ENCODE results near the gene NR2F2.

The NR2F2 gene

DNA sequence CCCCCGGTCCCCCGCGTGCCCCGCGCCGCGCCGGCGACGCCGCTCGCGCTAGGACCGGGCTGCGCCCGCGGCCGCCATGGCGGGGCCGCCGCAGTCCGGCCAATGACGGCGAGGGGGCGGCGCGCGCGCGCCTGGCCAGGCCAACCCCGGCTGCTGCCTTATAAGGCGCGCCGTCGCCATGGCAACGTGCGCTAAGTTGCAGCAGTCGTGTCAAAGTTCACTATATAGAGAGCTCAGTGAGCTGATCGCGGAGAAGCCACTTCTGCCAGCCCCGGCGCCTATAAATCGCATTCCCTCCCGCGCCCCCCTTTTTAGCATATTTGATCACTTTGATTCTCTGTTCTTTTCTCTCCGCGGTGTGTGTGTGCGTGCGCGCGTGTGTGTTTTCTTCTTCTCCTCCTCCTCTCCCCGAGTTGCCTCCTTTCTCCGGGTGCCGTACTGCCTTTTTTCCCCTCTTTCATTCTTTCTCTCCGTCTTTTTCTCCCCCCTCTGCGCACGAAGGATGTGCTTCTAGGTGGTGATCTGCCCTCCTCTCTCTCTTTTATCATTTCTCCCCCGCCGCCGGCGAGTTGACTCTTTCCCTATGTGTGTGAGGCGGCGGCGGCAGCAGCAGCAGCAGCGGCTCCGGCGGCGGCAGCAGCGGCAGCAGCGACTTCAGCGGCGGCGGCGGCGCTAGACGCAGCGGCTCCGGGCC, at the start of gene NR2F2:
NR2F2 (plus strand) TSS at position 251 of the 694 bp plus-strand sequence. CDS start 1,406 bp downstream, outside the sequence.
- in situ Hi-C loops (cut with MboI; ENCODE audit: low sequenced_read_pairs): loop anchor here (25.0 kb wide), 4 partner anchors 557 to 1068 kb away; no protein-coding TSS in a partner anchor

DNA sequence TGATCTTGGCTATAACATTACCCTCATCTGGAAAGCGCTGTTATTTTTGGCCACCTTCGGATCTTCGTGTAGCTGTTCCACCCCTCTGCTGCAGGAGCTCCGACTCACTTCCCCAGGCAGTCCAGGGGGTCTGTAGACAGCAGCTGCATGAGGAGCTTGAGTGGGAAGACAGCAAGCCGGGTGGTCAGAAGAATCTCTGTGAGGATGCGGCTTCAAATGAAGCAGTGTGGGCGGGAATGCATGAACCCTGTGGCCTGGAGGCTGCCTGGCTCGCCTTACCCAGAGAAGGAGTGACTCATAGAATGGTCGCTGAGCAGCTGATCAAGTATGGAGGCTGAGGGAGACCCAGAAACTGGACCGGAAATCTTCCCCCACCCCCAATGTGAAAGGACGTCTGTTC, 45.2 kb upstream of the NR2F2 start:
- in situ Hi-C loops (cut with MboI; ENCODE audit: low sequenced_read_pairs): no loop called here

DNA sequence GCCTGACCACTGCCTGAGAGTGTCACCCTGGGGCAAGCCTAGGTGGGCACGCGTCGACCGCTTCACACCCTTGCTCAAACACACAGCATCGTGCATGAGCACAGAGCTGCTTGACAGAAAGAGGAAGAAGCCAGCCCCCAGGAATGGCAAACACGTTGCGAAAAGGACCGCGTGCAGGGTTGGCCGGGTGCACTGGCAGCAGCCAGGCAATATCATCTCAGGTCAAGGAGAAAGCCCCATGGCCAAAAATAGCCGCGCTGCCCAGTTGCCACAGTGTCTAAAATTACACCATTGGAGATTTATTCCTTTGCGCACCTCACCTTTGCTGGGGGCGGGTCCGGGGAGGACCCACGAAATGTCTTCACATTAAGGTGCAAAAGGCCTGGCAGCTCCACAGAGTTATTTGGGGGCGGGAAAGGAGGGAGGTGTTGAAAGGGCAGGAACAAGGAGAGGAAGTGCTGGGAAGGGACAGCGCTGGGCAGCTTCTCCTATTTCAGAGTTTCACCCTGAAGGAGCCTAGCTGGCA, 44.7 kb upstream of the NR2F2 start:
- in situ Hi-C loops (cut with MboI; ENCODE audit: low sequenced_read_pairs): no loop called here

DNA sequence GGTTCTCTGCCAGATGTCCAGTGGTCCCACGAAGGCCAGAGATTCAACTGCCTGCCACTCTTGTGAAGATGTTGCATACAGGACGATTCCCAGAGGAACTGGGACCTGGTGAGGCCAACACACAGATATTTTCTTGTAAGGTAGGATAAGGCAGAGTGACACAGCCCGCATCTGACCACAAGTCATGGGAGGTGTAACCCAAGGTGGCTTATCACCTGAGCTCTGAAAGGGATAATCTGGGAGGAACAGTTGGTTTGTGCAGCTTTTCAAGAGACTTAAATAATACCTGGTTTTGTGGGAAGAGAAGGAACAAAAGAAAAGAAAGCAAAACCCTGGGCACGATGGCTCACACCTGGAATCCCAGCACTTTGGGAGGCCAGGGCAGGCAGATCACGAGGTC, 39.8 kb upstream of the NR2F2 start:
- in situ Hi-C loops (cut with MboI; ENCODE audit: low sequenced_read_pairs): no loop called here

DNA sequence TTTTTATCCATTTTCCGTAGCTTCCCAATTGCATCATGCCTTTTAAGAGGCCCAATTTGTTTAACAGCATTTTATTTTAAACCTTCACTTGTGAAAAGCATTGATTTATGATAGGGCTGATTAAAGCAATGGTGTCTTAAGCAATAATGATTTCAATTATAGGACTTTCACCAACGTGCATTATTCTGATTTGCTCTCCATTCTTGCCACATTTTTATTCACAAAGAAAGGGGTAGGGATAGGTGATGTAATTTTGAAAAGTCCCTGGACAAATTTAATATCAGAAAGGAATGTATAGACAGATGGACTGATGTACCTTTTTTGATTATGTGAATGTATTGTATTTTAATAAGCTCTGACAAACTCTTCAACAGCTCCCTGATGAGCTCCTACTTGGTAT, 37.9 kb upstream of the NR2F2 start:
- in situ Hi-C loops (cut with MboI; ENCODE audit: low sequenced_read_pairs): no loop called here

DNA sequence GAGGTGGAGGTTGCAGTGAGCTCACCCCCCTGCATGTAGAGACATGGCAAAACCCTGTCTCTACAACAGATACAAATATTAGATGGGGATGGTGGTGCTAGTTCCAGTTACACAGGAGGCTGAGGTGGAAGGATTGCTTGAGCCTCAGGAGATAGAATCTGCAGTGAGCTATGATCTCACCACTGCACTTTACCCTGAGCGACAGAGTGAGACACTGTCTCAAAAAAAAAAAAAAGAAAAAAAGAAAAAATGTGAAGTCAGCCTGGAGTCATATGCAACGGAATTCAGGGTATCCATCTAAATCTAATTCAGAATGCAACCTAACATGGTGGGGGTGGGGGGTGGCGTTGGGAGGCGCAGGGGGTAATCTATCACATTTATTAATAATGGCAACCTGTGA, 37.1 kb upstream of the NR2F2 start:
- in situ Hi-C loops (cut with MboI; ENCODE audit: low sequenced_read_pairs): no loop called here

DNA sequence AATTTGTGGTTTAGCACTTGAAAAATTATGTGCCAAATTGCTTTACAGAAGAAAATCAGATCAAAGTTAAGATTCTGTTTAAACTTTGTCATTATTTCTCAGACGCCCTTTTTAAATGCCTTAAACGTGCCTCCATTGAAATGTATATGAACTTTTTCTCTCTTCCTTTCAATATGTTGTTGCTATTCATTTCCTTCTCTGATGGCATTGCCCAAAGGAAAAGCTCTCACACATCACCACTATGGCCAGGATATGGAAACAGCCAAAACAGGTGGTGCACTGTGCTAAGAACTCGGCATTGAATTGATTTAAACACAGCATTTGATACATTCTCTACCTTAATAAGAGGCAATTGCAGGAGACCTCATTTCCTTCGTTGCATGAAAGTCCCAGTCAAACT, 35.7 kb upstream of the NR2F2 start:
- in situ Hi-C loops (cut with MboI; ENCODE audit: low sequenced_read_pairs): no loop called here

DNA sequence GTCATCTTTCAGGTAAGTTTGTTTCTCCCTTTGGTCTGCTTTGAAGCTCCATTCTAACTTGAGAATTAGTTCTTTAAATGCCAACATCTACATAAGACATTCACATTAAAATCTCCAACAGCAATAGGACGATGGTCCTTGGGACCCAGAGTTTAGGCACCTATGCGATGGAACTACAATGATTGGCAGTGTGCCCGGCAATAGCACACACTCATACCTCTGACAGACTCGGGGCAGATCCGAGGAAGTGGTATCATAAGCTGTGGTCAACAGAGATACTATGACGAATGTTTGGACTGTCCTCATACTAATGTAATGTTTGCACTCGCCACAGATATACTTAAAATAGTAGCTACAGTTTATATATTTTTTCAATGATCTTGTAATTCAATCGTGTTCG, 34.2 kb upstream of the NR2F2 start:
- in situ Hi-C loops (cut with MboI; ENCODE audit: low sequenced_read_pairs): no loop called here

DNA sequence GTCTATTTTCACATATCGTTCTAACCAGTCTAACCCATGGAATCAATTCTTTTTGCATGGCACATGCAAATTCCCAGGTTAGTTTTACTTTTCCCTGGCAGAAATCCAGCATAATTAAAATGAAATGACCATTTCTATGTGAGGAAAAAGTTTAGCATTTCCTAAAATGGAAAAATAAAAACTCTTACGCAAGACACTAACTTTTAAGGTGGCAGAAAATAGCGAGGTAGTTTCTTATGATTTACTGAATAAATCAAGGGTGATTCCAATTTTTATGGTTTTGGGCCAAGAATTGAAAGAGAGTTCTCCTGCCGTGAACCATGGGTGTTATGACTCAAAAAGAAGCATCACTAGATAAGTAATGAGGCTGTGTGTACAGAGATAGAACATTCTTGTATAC, 32.7 kb upstream of the NR2F2 start:
- in situ Hi-C loops (cut with MboI; ENCODE audit: low sequenced_read_pairs): no loop called here

DNA sequence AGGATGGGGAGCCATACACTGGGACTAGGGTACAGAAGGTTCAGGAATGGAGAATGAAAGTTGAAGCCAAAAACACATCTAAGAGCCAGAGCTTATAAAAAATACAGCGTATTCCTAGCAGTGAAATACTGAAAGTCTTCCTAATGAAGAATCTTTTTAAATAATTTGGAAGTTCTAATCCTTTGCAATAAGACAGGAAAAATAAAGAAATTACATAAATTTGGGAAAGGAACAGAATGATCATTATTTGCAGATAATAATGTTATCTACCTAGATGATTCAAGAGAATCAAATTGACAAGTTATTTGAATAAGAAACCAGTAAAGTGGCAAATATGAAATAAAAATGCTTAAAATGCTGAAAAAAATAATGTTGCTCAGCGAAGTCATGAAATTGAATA, 32.3 kb upstream of the NR2F2 start:
- in situ Hi-C loops (cut with MboI; ENCODE audit: low sequenced_read_pairs): no loop called here

DNA sequence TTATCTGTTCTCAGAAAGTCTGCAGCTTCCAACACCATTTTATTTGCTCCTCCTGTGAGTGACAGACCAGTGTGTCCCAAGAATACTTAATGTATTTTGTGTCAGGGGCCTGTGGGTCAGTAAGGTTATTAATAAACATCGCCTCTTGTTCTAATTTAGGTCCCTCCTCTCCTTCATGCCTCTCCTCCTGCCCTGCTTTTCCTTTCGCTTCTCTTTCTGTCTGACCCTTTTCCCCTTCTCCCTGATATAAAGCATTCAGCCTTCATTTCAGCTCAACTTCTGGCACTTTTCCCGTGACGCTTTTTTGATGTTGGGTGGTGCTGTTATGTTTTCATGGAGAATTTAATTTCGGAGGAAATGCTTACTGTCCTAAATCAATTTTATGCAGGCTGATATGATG, 29.7 kb upstream of the NR2F2 start:
- in situ Hi-C loops (cut with MboI; ENCODE audit: low sequenced_read_pairs): no loop called here

DNA sequence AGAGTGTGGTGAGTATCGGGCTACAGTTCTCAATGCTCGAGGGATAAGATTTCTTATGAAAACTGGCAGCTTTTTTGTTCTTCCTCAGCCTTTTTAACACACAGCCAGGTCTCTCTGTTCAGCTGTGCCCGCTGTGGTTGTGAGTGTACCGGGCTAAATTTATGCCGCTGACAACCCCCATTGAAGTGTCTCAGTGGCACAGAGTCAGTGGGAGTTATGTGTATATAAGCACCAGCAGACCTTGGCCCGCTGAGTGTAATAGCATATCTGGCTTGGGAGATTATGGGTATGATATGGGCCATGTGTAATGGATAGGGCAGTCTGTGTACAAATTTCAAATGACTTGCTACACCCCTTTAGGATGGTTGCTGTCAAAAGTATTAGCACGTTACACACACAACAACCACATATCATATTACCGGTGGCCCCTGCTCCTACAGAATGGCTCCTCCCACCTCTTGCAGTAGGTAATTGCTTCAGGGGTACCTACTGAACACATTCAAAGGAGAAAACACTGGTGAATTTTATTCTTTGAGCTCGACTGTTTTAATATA, 26.9 kb upstream of the NR2F2 start:
- in situ Hi-C loops (cut with MboI; ENCODE audit: low sequenced_read_pairs): no loop called here

DNA sequence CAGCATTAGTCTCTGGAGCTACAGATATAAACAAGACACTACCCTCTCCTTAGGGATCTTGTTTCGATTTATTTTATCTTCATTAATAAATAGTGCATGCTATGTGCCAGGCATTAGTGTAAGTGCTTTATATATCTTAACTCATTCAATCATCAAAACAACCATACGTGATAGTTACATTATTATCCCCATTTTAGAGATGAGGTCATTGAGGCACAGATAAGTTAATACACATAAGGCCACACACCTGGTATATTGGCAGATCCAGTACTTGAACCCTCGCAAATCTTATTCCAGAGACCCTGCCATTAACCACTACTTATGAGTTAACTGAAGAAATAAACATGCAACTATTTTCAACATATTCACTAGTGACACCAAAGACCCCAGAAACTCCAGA, 25.7 kb upstream of the NR2F2 start:
- in situ Hi-C loops (cut with MboI; ENCODE audit: low sequenced_read_pairs): no loop called here

DNA sequence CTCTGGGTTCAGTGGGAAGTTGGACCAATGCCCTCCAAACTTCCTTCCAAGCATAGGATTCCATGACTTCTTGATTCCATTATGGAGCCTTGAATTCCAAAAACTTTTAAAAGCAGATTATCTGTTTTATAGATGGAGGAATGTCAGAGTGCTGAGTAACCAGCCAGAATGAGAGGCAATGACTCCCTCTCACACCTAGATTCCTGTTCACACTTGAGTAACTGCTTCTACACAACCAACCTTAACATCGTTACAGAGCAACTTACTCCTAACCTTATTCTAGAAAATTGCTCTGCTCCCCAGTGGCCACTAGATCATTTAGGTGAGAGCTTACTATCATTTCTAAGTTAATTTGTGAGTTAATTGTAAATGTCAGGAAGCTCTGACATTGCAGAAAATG, 24.2 kb upstream of the NR2F2 start:
- in situ Hi-C loops (cut with MboI; ENCODE audit: low sequenced_read_pairs): no loop called here

DNA sequence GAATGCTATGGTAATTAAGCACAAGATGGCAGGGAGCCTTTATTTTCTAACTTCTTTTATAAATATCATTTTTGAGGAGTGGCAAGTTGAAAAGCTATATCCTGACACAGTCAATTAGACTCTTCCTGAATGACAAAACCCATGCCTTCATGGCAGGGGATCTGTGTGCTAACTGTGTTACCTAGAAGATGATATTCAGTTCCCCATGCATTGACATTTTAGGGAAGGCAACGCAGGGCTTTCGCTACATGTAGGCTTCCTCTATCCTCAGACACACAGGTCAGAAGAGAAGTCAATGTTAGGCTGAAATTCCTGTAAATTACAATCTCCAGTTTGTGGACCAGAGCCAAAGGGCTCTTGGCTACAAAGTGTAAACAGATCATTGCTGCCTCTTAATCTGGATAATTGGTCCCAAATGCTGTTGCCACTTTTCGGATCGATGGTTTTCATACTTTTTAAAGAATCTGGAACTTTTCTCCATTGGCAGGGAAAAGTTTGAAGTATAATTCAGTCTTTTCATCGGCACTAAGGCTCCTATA, 22.6 kb upstream of the NR2F2 start:
- in situ Hi-C loops (cut with MboI; ENCODE audit: low sequenced_read_pairs): no loop called here

DNA sequence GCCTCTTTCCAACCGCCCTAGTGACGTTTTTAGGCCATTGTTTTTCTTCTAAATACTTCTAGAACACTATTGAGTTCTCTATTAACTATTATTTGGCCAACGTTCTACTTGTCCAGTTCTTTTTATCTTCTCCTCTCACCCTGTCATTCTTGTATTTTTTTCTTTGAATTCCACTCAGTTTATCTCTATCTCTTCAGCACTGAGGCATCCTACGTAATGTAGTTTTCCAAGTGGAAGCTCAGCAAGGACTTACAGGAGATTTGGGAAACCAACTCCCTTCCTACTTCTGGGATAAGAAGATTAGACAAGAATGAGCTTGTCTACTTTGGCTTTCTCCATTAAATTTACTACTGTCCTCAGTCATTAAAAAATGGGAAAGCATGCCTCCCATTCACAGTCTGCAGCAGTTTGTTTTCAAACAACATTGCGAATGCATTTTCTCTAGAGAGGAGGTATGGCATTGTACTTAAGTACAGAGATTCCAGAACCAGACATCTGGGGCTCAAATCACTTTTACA, 21.3 kb upstream of the NR2F2 start:
- in situ Hi-C loops (cut with MboI; ENCODE audit: low sequenced_read_pairs): no loop called here

DNA sequence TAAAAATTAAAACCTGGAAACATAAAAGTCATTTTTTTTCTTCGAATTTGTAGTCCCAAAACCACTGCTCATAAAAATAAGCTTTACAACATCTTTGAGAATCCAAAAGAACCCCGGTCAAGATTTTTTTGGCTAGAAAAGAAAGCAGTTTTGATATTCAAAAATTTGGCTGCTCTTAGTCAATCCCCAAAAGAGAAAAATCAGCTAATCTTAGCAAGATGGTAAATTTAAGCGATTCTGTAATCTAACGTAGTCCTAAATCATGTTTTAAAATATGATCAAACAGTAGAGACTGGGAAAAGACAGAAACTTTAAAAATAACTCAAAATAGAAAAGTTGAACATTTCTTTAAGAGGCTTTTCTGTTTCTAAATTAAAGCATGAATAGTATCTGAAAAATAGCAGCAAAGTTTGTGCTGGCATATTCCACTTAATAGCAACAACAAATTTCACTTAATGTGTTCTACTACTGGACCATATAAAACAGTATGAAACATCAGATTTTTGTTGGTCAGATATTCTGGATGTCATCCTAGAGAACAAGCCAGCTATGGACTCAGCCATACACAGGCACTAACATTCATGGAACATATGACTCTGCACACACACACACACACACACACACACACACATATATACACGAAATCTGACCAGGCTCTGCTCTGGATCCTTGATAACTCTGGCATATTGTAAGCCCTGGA, 19.1 kb upstream of the NR2F2 start:
- in situ Hi-C loops (cut with MboI; ENCODE audit: low sequenced_read_pairs): no loop called here

DNA sequence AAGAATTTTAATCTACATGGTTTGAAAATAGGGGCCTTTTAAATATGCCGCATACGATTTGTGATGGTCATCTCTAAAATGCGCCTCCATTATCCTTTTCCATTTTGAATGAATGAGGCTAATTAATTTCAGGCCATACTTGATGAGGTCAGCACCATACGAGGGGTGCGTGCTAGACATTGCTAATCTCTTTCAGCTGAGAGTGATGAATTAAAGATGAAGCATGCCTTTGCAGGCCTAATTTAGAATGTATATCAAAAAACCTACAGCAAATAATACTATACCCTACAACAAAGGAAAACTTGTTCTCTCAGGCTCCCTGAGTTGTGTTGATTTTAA, 18.6 kb upstream of the NR2F2 start:
- in situ Hi-C loops (cut with MboI; ENCODE audit: low sequenced_read_pairs): no loop called here

DNA sequence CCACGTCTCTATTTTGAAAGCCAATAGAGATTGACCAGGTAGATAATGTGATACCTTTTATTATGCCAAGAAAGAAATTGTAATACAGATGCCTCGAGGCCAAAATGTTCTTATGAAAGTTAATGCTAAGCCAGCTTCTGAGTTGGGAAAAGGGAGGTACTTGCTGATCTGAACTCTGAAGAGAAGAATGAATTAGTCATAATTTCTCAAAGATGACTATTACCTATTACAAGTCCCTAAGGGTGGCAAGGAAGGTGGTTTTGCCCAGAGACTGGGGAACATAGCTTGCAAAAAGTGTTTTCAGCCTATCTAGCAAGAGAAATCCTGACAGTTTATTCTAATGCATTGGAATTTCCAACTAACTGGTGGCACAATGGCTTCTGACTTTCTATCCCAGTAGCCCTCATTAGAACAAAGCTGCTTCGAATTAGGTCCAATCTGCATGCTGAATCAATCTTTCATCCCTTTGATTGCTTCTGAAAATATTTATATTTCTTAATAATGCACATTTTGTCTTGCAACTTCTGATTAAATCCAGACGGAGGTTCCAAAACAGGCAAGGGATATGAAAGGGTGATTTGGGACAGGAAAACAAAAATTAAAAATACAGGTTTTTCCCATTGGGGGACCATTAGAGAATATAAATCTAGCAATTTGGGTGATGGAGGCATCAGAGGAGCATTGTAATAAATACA, 17.7 kb upstream of the NR2F2 start:
- in situ Hi-C loops (cut with MboI; ENCODE audit: low sequenced_read_pairs): no loop called here

DNA sequence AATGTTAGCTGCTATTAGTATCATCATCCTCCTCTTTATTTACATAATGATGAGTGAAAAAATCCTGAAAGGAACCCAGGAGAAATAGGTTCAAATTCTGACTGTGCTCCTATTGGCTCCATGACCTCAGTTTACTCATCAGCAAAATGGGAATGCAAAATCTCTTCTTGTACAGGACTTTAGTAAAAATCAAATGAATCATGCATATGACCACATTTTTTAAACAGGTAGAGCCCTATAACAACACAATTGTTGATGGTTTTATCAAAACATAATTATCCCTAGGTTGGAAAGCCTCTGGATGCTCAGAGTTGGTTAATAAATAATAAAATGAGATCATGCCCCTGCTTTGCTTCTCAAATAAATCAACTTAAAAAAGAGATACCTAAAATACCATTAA, 16.0 kb upstream of the NR2F2 start:
- in situ Hi-C loops (cut with MboI; ENCODE audit: low sequenced_read_pairs): no loop called here

DNA sequence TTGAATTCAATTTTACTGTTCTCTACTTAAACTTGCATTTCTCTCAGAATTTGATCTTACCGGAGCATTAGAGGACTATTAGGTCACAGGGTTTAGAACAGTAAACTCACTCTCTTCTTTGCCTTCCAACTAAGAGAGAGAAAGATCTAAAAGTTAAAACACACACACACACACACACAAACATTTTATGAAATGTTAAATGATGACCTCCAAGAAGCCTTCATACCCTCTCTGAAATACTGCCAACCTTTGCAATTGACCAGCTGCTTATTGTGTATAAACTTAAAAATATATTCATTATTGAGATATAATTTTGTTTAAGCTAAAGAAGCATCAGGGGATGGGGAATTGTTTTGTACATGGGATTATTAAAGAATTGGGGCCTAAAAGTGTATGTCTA, 15.5 kb upstream of the NR2F2 start:
- in situ Hi-C loops (cut with MboI; ENCODE audit: low sequenced_read_pairs): no loop called here
